Activated CD4-positive, alpha-beta T cell treated with anti-CD3 and anti-CD28 coated beads for 36 hours (primary cell): ENCODE measurements around the gene RANGRF. TPM values are rescaled to one million over a fixed set of nuclear protein-coding genes. Genes with fewer than 3 reads are reported as not detected.

Experiments used
- ATAC-seq: fragments of 200-7000 bp; cut with Tn5 transposase; one replicate; pipeline ENCODE4 v1.10.0; 2021; ENCODE audit warnings: mild to moderate bottlenecking, moderate library complexity
- CTCF ChIA-PET: fragments of 350-600 bp; sonication (Branson Sonifier 250); formaldehyde crosslinking; loops from one replicate; lab custom pipeline; 2021; ENCODE audit warnings: antibody characterized with exemption; lab: Charles Lee
- POLR2A ChIA-PET: fragments of 350-600 bp; sonication (Branson Sonifier 250); formaldehyde crosslinking; loops from one replicate; lab custom pipeline; 2021; ENCODE audit warnings: antibody characterized with exemption, inconsistent platforms; lab: Charles Lee
- DNase-seq: peaks from one replicate; pipeline ENCODE4 v3.0.0-alpha.2; 2020
- H3K27ac Mint-ChIP-seq: one replicate; pipeline ENCODE4 v1.8.0; 2021; ENCODE audit warnings: mixed read lengths
- H3K27me3 Mint-ChIP-seq: one replicate; pipeline ENCODE4 v1.8.0; 2021; ENCODE audit warnings: mixed read lengths
- H3K36me3 Mint-ChIP-seq: one replicate; pipeline ENCODE4 v1.8.0; 2021; ENCODE audit warnings: low read depth, mixed read lengths
- H3K4me1 Mint-ChIP-seq: one replicate; pipeline ENCODE4 v1.8.0; 2021; ENCODE audit warnings: mixed read lengths
- H3K4me3 Mint-ChIP-seq: one replicate; pipeline ENCODE4 v1.8.0; 2021; ENCODE audit warnings: mild to moderate bottlenecking, moderate library complexity, mixed read lengths
- H3K9me3 Mint-ChIP-seq: one replicate; pipeline ENCODE4 v1.8.0; 2021; ENCODE audit warnings: low read depth, mixed read lengths
- intact Hi-C, 2 experiments: fragments of 100-400 bp; cut with DNase I in 1 of 2; cut with micrococcal nuclease in 1 of 2; formaldehyde crosslinking; loops; one replicate each; pipeline versions ENCODE4 v1.14.2 to v1.15.1; 2022 to 2024; cut with DNase I, micrococcal nuclease
- total RNA-seq, 2 experiments: library from RNA; stranded (reverse); gene quantifications; one replicate each; pipeline ENCODE4 v1.2.3, GENCODE V29; 2021

The RANGRF gene
- total RNA-seq, 2 experiments from 2014 or later: 37.9 to 40.1 TPM

GRCh38 chr17:8256291-8256690 lies 32.2 kb upstream of the RANGRF start:
- no peak for ATAC-seq
- intact Hi-C loops: no loop called here
- CTCF ChIA-PET: no interaction called here

GRCh38 chr17:8256691-8257090 lies 31.8 kb upstream of the RANGRF start:
- Mint-ChIP-seq H3K4me3 (no peak overlapping the region), H3K27me3 (no peaks in the 10 kb centered on the region), H3K36me3 (peaks cover 48% of the 10 kb centered on the region), H3K27ac (no peak overlapping the region), H3K4me1 (no peaks in the 10 kb centered on the region), H3K9me3 (no peaks in the 10 kb centered on the region)
- CTCF ChIA-PET: no interaction called here
- ATAC-seq: no peak
- DNase-seq: no peak
- POLR2A ChIA-PET: no interaction called here
- intact Hi-C loops: no loop called here

More at GRCh38 chr17:8256291-8256690, 32.2 kb upstream of the RANGRF start:
- Mint-ChIP-seq H3K36me3 (peaks cover 46% of the 10 kb centered on the region), H3K27me3 (no peaks in the 10 kb centered on the region), H3K4me3 (no peak overlapping the region), H3K27ac (no peak overlapping the region), H3K9me3 (no peaks in the 10 kb centered on the region), H3K4me1 (no peaks in the 10 kb centered on the region)
- POLR2A ChIA-PET: no interaction called here
- no peak for DNase-seq

- Mint-ChIP-seq H3K9me3 (no peaks in the 10 kb centered on the region), H3K4me1 (no peaks in the 10 kb centered on the region), H3K27ac (no peak overlapping the region), H3K27me3 (no peaks in the 10 kb centered on the region), H3K4me3 (no peak overlapping the region), H3K36me3 (peaks cover 51% of the 10 kb centered on the region)
- intact Hi-C loops: no loop called here
- DNase-seq (no peak), ATAC-seq (no peak)
- POLR2A ChIA-PET: no interaction called here
- CTCF ChIA-PET: interaction anchor here (0.6 kb wide), 3 partner anchors 69 to 200 kb away, joined by 3 read pairs; no protein-coding TSS in a partner anchor
These were observed 30.7 kb upstream of the RANGRF start for GRCh38 chr17:8257801-8258200.

- Mint-ChIP-seq H3K4me3 (no peak overlapping the region), H3K9me3 (no peaks in the 10 kb centered on the region), H3K36me3 (peaks cover 49% of the 10 kb centered on the region), H3K27me3 (no peaks in the 10 kb centered on the region), H3K4me1 (no peaks in the 10 kb centered on the region), H3K27ac (no peak overlapping the region)
- ATAC-seq: no peak
- ChIA-PET POLR2A (no interaction called here), CTCF (interaction anchor here (1.1 kb wide), 1 partner anchor 15 kb away, joined by 3 read pairs; no protein-coding TSS in a partner anchor)
- no peak for DNase-seq
- intact Hi-C loops: no loop called here
These were observed 24.1 kb upstream of the RANGRF start for GRCh38 chr17:8264320-8264719.

GRCh38 chr17:8264836-8265542 lies 23.5 kb upstream of the RANGRF start:
- DNase-seq (no peak), ATAC-seq (no peak)
- intact Hi-C loops: no loop called here
- Mint-ChIP-seq H3K9me3 (no peaks in the 10 kb centered on the region), H3K4me3 (no peak overlapping the region), H3K27me3 (no peaks in the 10 kb centered on the region), H3K36me3 (peaks cover 50% of the 10 kb centered on the region), H3K27ac (no peak overlapping the region), H3K4me1 (no peaks in the 10 kb centered on the region)
- CTCF ChIA-PET: no interaction called here
- POLR2A ChIA-PET: interaction anchor here (0.6 kb wide), 1 partner anchor 70 kb away, joined by 9 read pairs; no protein-coding TSS in a partner anchor

- Mint-ChIP-seq H3K36me3 (peaks cover 50% of the 10 kb centered on the region), H3K9me3 (no peaks in the 10 kb centered on the region), H3K27ac (no peak overlapping the region), H3K4me3 (no peak overlapping the region), H3K27me3 (no peaks in the 10 kb centered on the region), H3K4me1 (no peaks in the 10 kb centered on the region)
- ATAC-seq (peak; percentile 6), DNase-seq (no peak)
- POLR2A ChIA-PET: no interaction called here
- CTCF ChIA-PET: no interaction called here
- intact Hi-C loops: no loop called here
These were observed 21.6 kb upstream of the RANGRF start for GRCh38 chr17:8266648-8267479.

GRCh38 chr17:8267480-8268147 lies 20.9 kb upstream of the RANGRF start:
- no peaks in the 10 kb centered on the region for H3K27me3 Mint-ChIP-seq
- H3K36me3 Mint-ChIP-seq: peaks cover 50% of the 10 kb centered on the region
- H3K27ac Mint-ChIP-seq: no peak overlapping the region
- POLR2A ChIA-PET: no interaction called here
- H3K9me3 Mint-ChIP-seq: no peaks in the 10 kb centered on the region
- H3K4me3 Mint-ChIP-seq: no peak overlapping the region
- CTCF ChIA-PET: no interaction called here
- no peaks in the 10 kb centered on the region for H3K4me1 Mint-ChIP-seq
- intact Hi-C loops: no loop called here
- no peak for ATAC-seq
- DNase-seq: no peak

- DNase-seq: no peak
- Mint-ChIP-seq H3K36me3 (peaks cover 40% of the 10 kb centered on the region), H3K4me1 (no peaks in the 10 kb centered on the region), H3K4me3 (no peak overlapping the region), H3K27me3 (no peaks in the 10 kb centered on the region), H3K27ac (no peak overlapping the region), H3K9me3 (no peaks in the 10 kb centered on the region)
- ChIA-PET POLR2A (interaction anchor here (0.5 kb wide), 1 partner anchor 108 kb away, joined by 3 read pairs; the partner anchor contains the start of gene KRABD2), CTCF (interaction anchor here (1.2 kb wide), 1 partner anchor 32 kb away, joined by 3 read pairs; no protein-coding TSS in a partner anchor)
- no peak for ATAC-seq
- intact Hi-C loops: no loop called here
These were observed 19.7 kb upstream of the RANGRF start for GRCh38 chr17:8268550-8269298.

GRCh38 chr17:8272421-8272820 lies 16.0 kb upstream of the RANGRF start:
- CTCF ChIA-PET: interaction anchor here (1.2 kb wide), 1 partner anchor 16 kb away, joined by 3 read pairs; the partner anchor contains the start of gene RANGRF

GRCh38 chr17:8273884-8274444 lies 14.5 kb upstream of the RANGRF start:
- Mint-ChIP-seq H3K9me3 (no peaks in the 10 kb centered on the region), H3K4me1 (no peaks in the 10 kb centered on the region), H3K36me3 (peaks cover 23% of the 10 kb centered on the region), H3K27ac (no peak overlapping the region), H3K4me3 (no peak overlapping the region), H3K27me3 (no peaks in the 10 kb centered on the region)
- DNase-seq (no peak), ATAC-seq (no peak)
- intact Hi-C loops: no loop called here
- CTCF ChIA-PET: no interaction called here
- POLR2A ChIA-PET: no interaction called here

More at GRCh38 chr17:8272421-8272820, 16.0 kb upstream of the RANGRF start:
- no peak for DNase-seq
- ATAC-seq: no peak
- intact Hi-C loops: no loop called here
- Mint-ChIP-seq H3K27ac (no peak overlapping the region), H3K27me3 (no peaks in the 10 kb centered on the region), H3K4me1 (no peaks in the 10 kb centered on the region), H3K36me3 (peaks cover 25% of the 10 kb centered on the region), H3K4me3 (no peak overlapping the region), H3K9me3 (no peaks in the 10 kb centered on the region)
- POLR2A ChIA-PET: no interaction called here
